ENCODE results near the gene DYRK1A. TPM values are rescaled to one million over a fixed set of nuclear protein-coding genes. Genes with fewer than 3 reads are reported as not detected.

Gene DYRK1A
- total RNA-seq, 1 donor from 2014 or later: 50.3 TPM

GRCh38 chr21:37449302-37449937 is 82.8 kb downstream of the DYRK1A start:
- H3K36me3 Mint-ChIP-seq (ENCODE audit: low read depth): peaks cover 1% of the 10 kb centered on the region
- peaks cover 72% of the 10 kb centered on the region for H3K4me1 Mint-ChIP-seq (ENCODE audit: low read depth)
- DNase-seq (ENCODE audit: low spot score): no peak
- H3K9me3 Mint-ChIP-seq (ENCODE audit: low read depth): no peaks in the 10 kb centered on the region
- peak overlapping the region; percentile 32 for H3K27ac Mint-ChIP-seq (ENCODE audit: unreplicated experiment)
- H3K4me3 Mint-ChIP-seq (ENCODE audit: unreplicated experiment): no peak overlapping the region
- no peaks in the 10 kb centered on the region for H3K27me3 Mint-ChIP-seq (ENCODE audit: low read depth)
- no peak for TF ChIP-seq CTCF (IDR thresholded peaks at IDR 0.05)

GRCh38 chr21:37450445-37450941 is 83.9 kb downstream of the DYRK1A start:
- H3K27me3 Mint-ChIP-seq (ENCODE audit: low read depth): no peaks in the 10 kb centered on the region
- TF ChIP-seq CTCF (IDR thresholded peaks at IDR 0.05): no peak
- H3K4me1 Mint-ChIP-seq (ENCODE audit: low read depth): peaks cover 72% of the 10 kb centered on the region
- H3K9me3 Mint-ChIP-seq (ENCODE audit: low read depth): no peaks in the 10 kb centered on the region
- H3K4me3 Mint-ChIP-seq (ENCODE audit: unreplicated experiment): no peak overlapping the region
- DNase-seq (ENCODE audit: low spot score): no peak
- H3K36me3 Mint-ChIP-seq (ENCODE audit: low read depth): peaks cover 1% of the 10 kb centered on the region
- H3K27ac Mint-ChIP-seq (ENCODE audit: unreplicated experiment): peak overlapping the region; percentile 74

GRCh38 chr21:37451446-37451845 is 84.9 kb downstream of the DYRK1A start:
- Mint-ChIP-seq H3K27ac (ENCODE audit: unreplicated experiment) (peak overlapping the region; percentile 91), H3K4me3 (ENCODE audit: unreplicated experiment) (no peak overlapping the region), H3K36me3 (ENCODE audit: low read depth) (peaks cover 1% of the 10 kb centered on the region), H3K4me1 (ENCODE audit: low read depth) (peaks cover 77% of the 10 kb centered on the region), H3K27me3 (ENCODE audit: low read depth) (no peaks in the 10 kb centered on the region), H3K9me3 (ENCODE audit: low read depth) (no peaks in the 10 kb centered on the region)
- TF ChIP-seq CTCF (IDR thresholded peaks at IDR 0.05): no peak
- no peak for DNase-seq (ENCODE audit: low spot score)

- Mint-ChIP-seq H3K27ac (ENCODE audit: unreplicated experiment) (peak overlapping the region; percentile 91), H3K4me3 (ENCODE audit: unreplicated experiment) (peak overlapping the region; percentile 44), H3K27me3 (ENCODE audit: low read depth) (no peaks in the 10 kb centered on the region), H3K36me3 (ENCODE audit: low read depth) (peaks cover 1% of the 10 kb centered on the region), H3K9me3 (ENCODE audit: low read depth) (no peaks in the 10 kb centered on the region), H3K4me1 (ENCODE audit: low read depth) (peaks cover 75% of the 10 kb centered on the region)
- no peak for TF ChIP-seq CTCF (IDR thresholded peaks at IDR 0.05)
- DNase-seq (ENCODE audit: low spot score): no peak
These were observed 85.7 kb downstream of the DYRK1A start for GRCh38 chr21:37452227-37452626.

- Mint-ChIP-seq H3K4me3 (ENCODE audit: unreplicated experiment) (peak overlapping the region; percentile 7), H3K4me1 (ENCODE audit: low read depth) (peaks cover 83% of the 10 kb centered on the region), H3K9me3 (ENCODE audit: low read depth) (no peaks in the 10 kb centered on the region), H3K36me3 (ENCODE audit: low read depth) (peaks cover 1% of the 10 kb centered on the region), H3K27me3 (ENCODE audit: low read depth) (no peaks in the 10 kb centered on the region), H3K27ac (ENCODE audit: unreplicated experiment) (peak overlapping the region; percentile 81)
- no peak for TF ChIP-seq CTCF (IDR thresholded peaks at IDR 0.05)
- no peak for DNase-seq (ENCODE audit: low spot score)
These were observed 86.8 kb downstream of the DYRK1A start for GRCh38 chr21:37453350-37453749.
